ENCODE data around the gene NPM3.

NPM3 gene

DNA sequence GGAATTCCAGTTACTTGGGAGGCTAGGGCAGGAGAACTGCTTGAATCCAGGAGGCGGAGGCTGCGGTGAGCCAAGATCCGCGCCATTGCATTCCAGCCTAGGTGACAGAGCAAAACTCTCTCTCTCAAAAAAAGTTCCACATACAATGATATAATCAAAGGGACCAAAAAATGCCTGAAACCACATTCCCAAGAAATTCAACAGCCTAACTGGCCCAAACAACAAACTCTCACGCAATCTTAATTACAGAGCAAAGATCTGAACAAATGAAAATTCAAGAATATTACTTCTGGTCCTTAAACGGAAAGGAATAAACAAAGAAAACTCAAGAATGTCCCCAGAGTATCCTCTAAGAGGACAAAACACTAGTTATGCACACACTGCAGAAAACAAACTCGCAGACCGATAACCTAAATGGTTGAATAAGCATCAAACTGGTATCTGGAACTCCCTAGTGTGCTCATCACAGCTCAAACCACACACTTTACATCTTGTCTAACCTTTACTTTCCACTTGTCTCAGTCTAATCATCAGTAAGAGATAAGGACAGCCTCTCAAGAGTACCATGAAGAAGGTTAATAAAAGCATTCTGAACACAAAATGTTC, 31.3 kb upstream of the NPM3 start:
- no peaks in the 10 kb centered on the region for H3K27me3 ChIP-seq (ENCODE audit: low read depth, low read length)
- no peak overlapping the region for H2AFZ ChIP-seq (ENCODE audit: low read depth, low read length)
- peaks cover 87% of the 10 kb centered on the region for H3K79me2 ChIP-seq (ENCODE audit: low read length)
- H4K20me1 ChIP-seq (ENCODE audit: insufficient read depth, low read length): peaks cover 63% of the 10 kb centered on the region
- H3K4me1 ChIP-seq (ENCODE audit: low read length): peaks cover 17% of the 10 kb centered on the region
- peak overlapping the region; percentile 78; the same call in 1 of the 2 replicates for H3K9ac ChIP-seq (ENCODE audit: low read length)
- TF ChIP-seq, protein P1, sequence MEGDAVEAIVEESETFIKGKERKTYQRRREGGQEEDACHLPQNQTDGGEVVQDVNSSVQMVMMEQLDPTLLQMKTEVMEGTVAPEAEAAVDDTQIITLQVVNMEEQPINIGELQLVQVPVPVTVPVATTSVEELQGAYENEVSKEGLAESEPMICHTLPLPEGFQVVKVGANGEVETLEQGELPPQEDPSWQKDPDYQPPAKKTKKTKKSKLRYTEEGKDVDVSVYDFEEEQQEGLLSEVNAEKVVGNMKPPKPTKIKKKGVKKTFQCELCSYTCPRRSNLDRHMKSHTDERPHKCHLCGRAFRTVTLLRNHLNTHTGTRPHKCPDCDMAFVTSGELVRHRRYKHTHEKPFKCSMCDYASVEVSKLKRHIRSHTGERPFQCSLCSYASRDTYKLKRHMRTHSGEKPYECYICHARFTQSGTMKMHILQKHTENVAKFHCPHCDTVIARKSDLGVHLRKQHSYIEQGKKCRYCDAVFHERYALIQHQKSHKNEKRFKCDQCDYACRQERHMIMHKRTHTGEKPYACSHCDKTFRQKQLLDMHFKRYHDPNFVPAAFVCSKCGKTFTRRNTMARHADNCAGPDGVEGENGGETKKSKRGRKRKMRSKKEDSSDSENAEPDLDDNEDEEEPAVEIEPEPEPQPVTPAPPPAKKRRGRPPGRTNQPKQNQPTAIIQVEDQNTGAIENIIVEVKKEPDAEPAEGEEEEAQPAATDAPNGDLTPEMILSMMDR (IDR thresholded peaks at IDR 0.05; ENCODE audit: low read depth, low read length): no peak
- no peak for TF ChIP-seq EZH2phosphoT487 (IDR thresholded peaks at IDR 0.05; ENCODE audit: low read depth)
- H3K4me3 ChIP-seq (ENCODE audit: low read length): peak overlapping the region; percentile 92
- H3K4me2 ChIP-seq (ENCODE audit: low read length): peak overlapping the region; percentile 82
- H3K36me3 ChIP-seq (replicated peaks; ENCODE audit: low read depth, low read length): peaks cover 7% of the 10 kb centered on the region
- no peaks in the 10 kb centered on the region for H3K9me3 ChIP-seq (ENCODE audit: insufficient read depth, low read length)
- H3K27ac ChIP-seq (ENCODE audit: low read length): no peak overlapping the region

DNA sequence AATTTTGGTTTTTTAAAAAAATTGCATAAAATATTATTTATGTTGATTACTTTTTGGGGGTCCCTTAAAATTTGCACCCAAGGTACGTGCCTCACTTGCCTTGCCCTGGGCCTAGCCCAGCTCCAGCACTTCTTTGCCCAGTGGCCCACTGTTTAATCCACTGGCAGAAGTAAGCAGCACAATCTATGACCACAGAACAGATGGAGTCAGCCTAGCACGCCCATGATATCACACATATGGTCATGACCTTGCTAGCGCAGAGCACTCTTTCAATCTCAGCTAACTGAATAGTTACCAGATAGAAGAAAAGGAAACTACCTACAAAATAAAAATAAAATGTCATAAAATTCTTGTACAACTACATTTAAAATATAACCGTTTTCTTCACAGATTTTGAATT, 29.4 kb upstream of the NPM3 start:
- Histone ChIP-seq H3K79me2 (ENCODE audit: low read length) (peaks cover 73% of the 10 kb centered on the region), H3K9ac (ENCODE audit: low read length) (no peak overlapping the region), H3K36me3 (replicated peaks; ENCODE audit: low read depth, low read length) (peaks cover 18% of the 10 kb centered on the region), H3K9me3 (ENCODE audit: insufficient read depth, low read length) (no peaks in the 10 kb centered on the region), H3K4me1 (ENCODE audit: low read length) (peaks cover 9% of the 10 kb centered on the region), H3K4me3 (ENCODE audit: low read length) (no peak overlapping the region), H3K27me3 (ENCODE audit: low read depth, low read length) (no peaks in the 10 kb centered on the region), H3K27ac (ENCODE audit: low read length) (no peak overlapping the region), H2AFZ (ENCODE audit: low read depth, low read length) (no peak overlapping the region), H3K4me2 (ENCODE audit: low read length) (no peak overlapping the region), H4K20me1 (ENCODE audit: insufficient read depth, low read length) (peaks cover 65% of the 10 kb centered on the region)
- no peak for TF ChIP-seq EZH2phosphoT487 (IDR thresholded peaks at IDR 0.05; ENCODE audit: low read depth)
- TF ChIP-seq, protein P1 (IDR thresholded peaks at IDR 0.05; ENCODE audit: low read depth, low read length): no peak

DNA sequence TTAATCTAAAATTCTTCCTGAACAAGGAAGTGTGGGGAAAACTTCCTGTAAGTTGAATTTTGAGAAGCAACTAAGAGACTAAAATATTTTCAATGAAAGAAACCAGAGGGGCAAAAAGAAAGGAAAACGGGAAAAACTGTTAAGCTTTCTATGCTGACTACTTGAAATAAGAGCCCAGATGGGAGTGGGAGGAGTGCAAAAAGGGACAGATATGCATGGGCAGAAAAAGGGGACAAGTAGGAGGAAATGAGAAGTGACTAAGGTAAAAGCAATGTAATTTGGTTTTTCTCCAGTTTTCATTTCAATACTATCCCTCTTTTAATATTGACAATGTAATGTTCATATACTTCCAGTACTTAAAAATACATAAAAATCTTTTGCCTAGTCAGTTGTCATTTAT, 23.9 kb upstream of the NPM3 start:
- TF ChIP-seq, protein P1 (IDR thresholded peaks at IDR 0.05; ENCODE audit: low read depth, low read length): no peak
- TF ChIP-seq EZH2phosphoT487 (IDR thresholded peaks at IDR 0.05; ENCODE audit: low read depth): no peak
- H3K4me2 ChIP-seq (ENCODE audit: low read length): no peak overlapping the region
- H3K4me1 ChIP-seq (ENCODE audit: low read length): no peaks in the 10 kb centered on the region
- H3K79me2 ChIP-seq (ENCODE audit: low read length): peaks cover 19% of the 10 kb centered on the region
- no peak overlapping the region for H3K27ac ChIP-seq (ENCODE audit: low read length)
- no peaks in the 10 kb centered on the region for H3K27me3 ChIP-seq (ENCODE audit: low read depth, low read length)
- H2AFZ ChIP-seq (ENCODE audit: low read depth, low read length): no peak overlapping the region
- peaks cover 14% of the 10 kb centered on the region for H4K20me1 ChIP-seq (ENCODE audit: insufficient read depth, low read length)
- no peak overlapping the region for H3K4me3 ChIP-seq (ENCODE audit: low read length)
- H3K36me3 ChIP-seq (replicated peaks; ENCODE audit: low read depth, low read length): peaks cover 31% of the 10 kb centered on the region
- H3K9ac ChIP-seq (ENCODE audit: low read length): no peak overlapping the region
- H3K9me3 ChIP-seq (ENCODE audit: insufficient read depth, low read length): no peaks in the 10 kb centered on the region

DNA sequence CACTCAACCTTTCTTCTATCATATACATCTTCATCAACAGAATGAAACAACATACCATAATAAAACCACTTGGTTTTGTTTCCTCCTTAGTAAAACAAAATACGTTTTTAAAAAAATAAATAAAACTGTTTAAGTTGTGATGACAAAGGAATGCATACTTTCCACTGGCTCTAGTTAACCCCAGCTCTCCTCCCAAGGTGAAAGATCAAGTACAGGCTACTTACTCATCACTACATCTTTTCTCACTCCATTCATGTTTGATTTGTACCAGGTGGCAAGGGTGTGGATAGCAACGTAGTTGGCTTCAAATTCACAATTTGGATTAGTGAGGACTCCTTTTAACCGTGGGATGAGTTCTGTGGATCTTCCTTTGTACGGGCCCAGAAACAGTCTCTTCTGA, 20.3 kb upstream of the NPM3 start:
- Histone ChIP-seq H3K79me2 (ENCODE audit: low read length) (0 out of 2 replicates have a peak, but pooled peaks cover 6% of the 10 kb centered on the region), H3K27me3 (ENCODE audit: low read depth, low read length) (no peaks in the 10 kb centered on the region), H3K27ac (ENCODE audit: low read length) (no peak overlapping the region), H3K4me2 (ENCODE audit: low read length) (no peak overlapping the region), H3K9me3 (ENCODE audit: insufficient read depth, low read length) (no peaks in the 10 kb centered on the region), H3K9ac (ENCODE audit: low read length) (no peak overlapping the region), H4K20me1 (ENCODE audit: insufficient read depth, low read length) (peaks cover 6% of the 10 kb centered on the region; the same call in 1 of the 2 replicates), H3K4me1 (ENCODE audit: low read length) (no peaks in the 10 kb centered on the region), H3K4me3 (ENCODE audit: low read length) (no peak overlapping the region), H2AFZ (ENCODE audit: low read depth, low read length) (no peak overlapping the region), H3K36me3 (replicated peaks; ENCODE audit: low read depth, low read length) (peaks cover 43% of the 10 kb centered on the region)
- TF ChIP-seq, protein P1 (IDR thresholded peaks at IDR 0.05; ENCODE audit: low read depth, low read length): no peak
- TF ChIP-seq EZH2phosphoT487 (IDR thresholded peaks at IDR 0.05; ENCODE audit: low read depth): no peak

All from OCI-LY3 (cell line).